T-helper 1 cell treated with Interleukin-12 subunit alpha and Interleukin-12 subunit beta and Interleukin-4 antibody, amounts not matched to agents 30 ng/mL and 1 ng/mL, for 36 hours (primary cell): Measurements from ENCODE around the gene NTSR1. TPM values are rescaled to one million over a fixed set of nuclear protein-coding genes. Genes with fewer than 3 reads are reported as not detected.

ENCODE experiments used
- intact Hi-C: fragments of 100-400 bp; cut with micrococcal nuclease; formaldehyde crosslinking; loops from one replicate; pipeline ENCODE4 v1.15.1; 2024
- total RNA-seq: library from RNA; stranded (reverse); gene quantifications from 2 replicates; pipeline ENCODE4 v1.2.3, GENCODE V29; 2022

The NTSR1 gene
- total RNA-seq, 1 donor from 2014 or later, result not detected

GRCh38 chr20:62752671-62753501, 44.2 kb downstream of the NTSR1 start:
- intact Hi-C loops, result no loop called here

- intact Hi-C loops, result no loop called here
Observed at GRCh38 chr20:62753626-62754025, 45.0 kb downstream of the NTSR1 start.

GRCh38 chr20:62754122-62754990, 45.7 kb downstream of the NTSR1 start:
- intact Hi-C loops, result no loop called here

GRCh38 chr20:62754991-62755356, 46.3 kb downstream of the NTSR1 start:
- intact Hi-C loops, result no loop called here

GRCh38 chr20:62755817-62756724, 47.4 kb downstream of the NTSR1 start:
- intact Hi-C loops, result no loop called here

GRCh38 chr20:62758226-62758912, 49.7 kb downstream of the NTSR1 start:
- intact Hi-C loops, result no loop called here

- intact Hi-C loops, result no loop called here
Observed at GRCh38 chr20:62759981-62760431, 51.4 kb downstream of the NTSR1 start.

GRCh38 chr20:62760471-62760855, 51.8 kb downstream of the NTSR1 start:
- intact Hi-C loops, result no loop called here

- intact Hi-C loops, result no loop called here
Observed at GRCh38 chr20:62760856-62761758, 52.5 kb downstream of the NTSR1 start.

GRCh38 chr20:62761759-62762131, 53.1 kb downstream of the NTSR1 start:
- intact Hi-C loops, result no loop called here

GRCh38 chr20:62762376-62762775, 53.7 kb downstream of the NTSR1 start:
- intact Hi-C loops, result no loop called here

GRCh38 chr20:62762801-62763368, 54.2 kb downstream of the NTSR1 start:
- intact Hi-C loops, result no loop called here

GRCh38 chr20:62763404-62763803, 54.8 kb downstream of the NTSR1 start:
- intact Hi-C loops, result no loop called here

- intact Hi-C loops, result no loop called here
Observed at GRCh38 chr20:62764156-62764935, 55.7 kb downstream of the NTSR1 start.

- intact Hi-C loops, result no loop called here
Observed at GRCh38 chr20:62765021-62765420, 56.4 kb downstream of the NTSR1 start.

GRCh38 chr20:62765432-62766070, 56.9 kb downstream of the NTSR1 start:
- intact Hi-C loops, result no loop called here

- intact Hi-C loops, result no loop called here
Observed at GRCh38 chr20:62766071-62766450, 57.4 kb downstream of the NTSR1 start.

- intact Hi-C loops, result no loop called here
Observed at GRCh38 chr20:62766716-62767115, 58.1 kb downstream of the NTSR1 start.
